Testis (tissue), 3 donors: ENCODE results near the gene SPINT2. TPM values are rescaled to one million over a fixed set of nuclear protein-coding genes. Genes with fewer than 3 reads are reported as not detected.

Experiments
- DNase-seq: peaks from one replicate; pipeline ENCODE4 v3.0.0-alpha.2; 2019
- H3K27ac ChIP-seq, 2 donors: fragments of 200-600 bp; sonication (generic); one replicate each; pipeline ENCODE4 v1.5.1; 2019
- H3K27me3 ChIP-seq: fragments of 200-600 bp; sonication (generic); one replicate; pipeline ENCODE4 v1.5.1; 2019
- H3K36me3 ChIP-seq: fragments of 200-600 bp; sonication (generic); one replicate; pipeline ENCODE4 v1.5.1; 2017; ENCODE audit warnings: low read depth; ENCODE audit errors: missing control alignments
- H3K4me1 ChIP-seq: fragments of 200-600 bp; sonication (generic); one replicate; pipeline ENCODE4 v1.5.1; 2019
- H3K4me3 ChIP-seq, 2 donors: fragments of 200-600 bp; sonication (generic); one replicate each; pipeline ENCODE4 v1.5.1; 2017 to 2019
- H3K9me3 ChIP-seq: fragments of 200-600 bp; sonication (generic); one replicate; pipeline ENCODE4 v1.5.1; 2017
- CTCF ChIP-seq, 3 experiments: fragments of 450-650 bp in 2 of 3; fragments of 200-600 bp in 1 of 3; sonication (generic) in 1 of 3; IDR thresholded peaks; one replicate each; pipeline ENCODE4 v1.5.1; 2016 to 2019; ENCODE audit warnings: antibody characterized with exemption in 3 of 3, mild to moderate bottlenecking in 2 of 3, moderate library complexity in 1 of 3
- POLR2A ChIP-seq: fragments of 450-650 bp; IDR thresholded peaks from one replicate; pipeline ENCODE4 v1.6.1; 2017; ENCODE audit warnings: antibody characterized with exemption, mild to moderate bottlenecking, moderate library complexity
- WGBS, 2 donors: methylation state at CpG; one replicate each; pipeline ENCODE4 v1.1.5; 2018; 5-methylcytosine and 5-hydroxymethylcytosine counted together
- intact Hi-C: fragments of 100-400 bp; cut with DNase I; formaldehyde crosslinking; loops from one replicate; pipeline ENCODE4 v1.15.1; 2023; ENCODE audit warnings: low total_unique reads
- polyA plus RNA-seq: library from polyadenylated mRNA; stranded (reverse); fragments of 350-450 nt; fragmentation: Illumina TruSeq; extraction: RNeasy Lipid Tissue Mini Kit (QIAGEN cat#74804); gene quantifications from one replicate; pipeline ENCODE4 v1.2.3, GENCODE V29; 2014; ENCODE audit warnings: low read depth, low replicate concordance; ENCODE audit not compliant: insufficient read depth
- total RNA-seq, 2 donors: library from RNA; depleted of rRNA; stranded (reverse); fragments of >200 nt; gene quantifications; one replicate each; pipeline ENCODE4 v1.2.3, GENCODE V29; 2016

SPINT2 gene
- total and polyA plus RNA-seq, 3 donors from 2014 or later: 372 to 480 (median 389) TPM

GRCh38 chr19:38268539-38268938 is 4.2 kb downstream of the SPINT2 start:
- WGBS, 2 donors: 68 to 85% methylated on average over 8 of the region's 8 CpGs
- Histone ChIP-seq H3K36me3 (no peaks in the 10 kb centered on the region), H3K4me1 (peaks cover 20% of the 10 kb centered on the region), H3K9me3 (no peaks in the 10 kb centered on the region), H3K27ac (no peak overlapping the region), H3K27me3 (no peaks in the 10 kb centered on the region), H3K4me3 (no peak overlapping the region)
- DNase-seq: no peak
- intact Hi-C loops: no loop called here
- no peak for TF ChIP-seq POLR2A
- TF ChIP-seq CTCF (IDR thresholded peaks at IDR 0.05): no peak

- Histone ChIP-seq H3K4me3 (no peak overlapping the region), H3K4me1 (peaks cover 14% of the 10 kb centered on the region), H3K9me3 (no peaks in the 10 kb centered on the region), H3K27me3 (no peaks in the 10 kb centered on the region), H3K27ac (no peak overlapping the region), H3K36me3 (no peaks in the 10 kb centered on the region)
- 75 to 77% methylated on average over 5 of the region's 5 CpGs for WGBS, 2 donors
- no peak for DNase-seq
- intact Hi-C loops: no loop called here
- TF ChIP-seq CTCF (IDR thresholded peaks at IDR 0.05) (no peak), POLR2A (no peak)
Observed at GRCh38 chr19:38270587-38271167, 6.3 kb downstream of the SPINT2 start.

GRCh38 chr19:38273499-38273898 is 9.1 kb downstream of the SPINT2 start:
- no peak for TF ChIP-seq POLR2A
- H3K27me3 ChIP-seq: no peaks in the 10 kb centered on the region
- intact Hi-C loops: no loop called here
- no peaks in the 10 kb centered on the region for H3K9me3 ChIP-seq
- H3K27ac ChIP-seq: no peak overlapping the region
- no peak overlapping the region for H3K4me3 ChIP-seq
- H3K36me3 ChIP-seq: no peaks in the 10 kb centered on the region
- 72 to 84% methylated on average over 2 of the region's 2 CpGs for WGBS, 2 donors
- peaks cover 6% of the 10 kb centered on the region for H3K4me1 ChIP-seq
- no peak for DNase-seq

GRCh38 chr19:38274739-38275138 is 10.4 kb downstream of the SPINT2 start:
- peak; percentile 45 for DNase-seq
- 41 to 58% methylated on average over 9 of the region's 9 CpGs for WGBS, 2 donors
- Histone ChIP-seq H3K4me1 (peaks cover 8% of the 10 kb centered on the region), H3K27ac (no peak overlapping the region), H3K36me3 (no peaks in the 10 kb centered on the region), H3K4me3 (no peak overlapping the region), H3K27me3 (no peaks in the 10 kb centered on the region), H3K9me3 (no peaks in the 10 kb centered on the region)
- TF ChIP-seq POLR2A (no peak), CTCF (IDR thresholded peaks at IDR 0.05) (no peak)
- intact Hi-C loops: no loop called here

GRCh38 chr19:38276942-38277517 is 12.7 kb downstream of the SPINT2 start:
- 89 to 90% methylated on average over 7 of the region's 7 CpGs for WGBS, 2 donors
- intact Hi-C loops: no loop called here

More at GRCh38 chr19:38276942-38277517, 12.7 kb downstream of the SPINT2 start:
- TF ChIP-seq CTCF (IDR thresholded peaks at IDR 0.05) (no peak), POLR2A (no peak)
- Histone ChIP-seq H3K36me3 (no peaks in the 10 kb centered on the region), H3K27ac (peak overlapping the region in 1 of 2 donors; percentile 71), H3K4me3 (no peak overlapping the region), H3K4me1 (peaks cover 8% of the 10 kb centered on the region), H3K9me3 (no peaks in the 10 kb centered on the region), H3K27me3 (no peaks in the 10 kb centered on the region)
- DNase-seq: no peak
